Ishikawa (cell line): ENCODE results near the gene C1orf87.

Experiments
- EGR1 ChIP-seq: IDR thresholded peaks from 2 replicates; pipeline ENCODE4 v1.6.1; 2012
- MAX ChIP-seq: IDR thresholded peaks from 2 replicates; pipeline ENCODE4 v1.6.1; 2012
- REST ChIP-seq: IDR thresholded peaks from 2 replicates; pipeline ENCODE4 v1.6.1; 2012; ENCODE audit warnings: low read depth, mild to moderate bottlenecking
- USF1 ChIP-seq: IDR thresholded peaks from 2 replicates; pipeline ENCODE4 v1.6.1; 2012

- TF ChIP-seq USF1 = no peak
- TF ChIP-seq EGR1 = no peak
- TF ChIP-seq MAX = no peak
- no peak for TF ChIP-seq REST
Measured at GRCh38 chr1:59978026-59978425, 95.5 kb downstream of the C1orf87 start.
